NCI-H2107 treated with DMSO at 0.1 percent for 48 hours (cell line): ENCODE measurements around the gene PTPN7.
"Not testable (repeated sequence)": the region's sequence is repeated elsewhere in the genome, so short reads cannot be mapped to it uniquely, and the experiment has no call there.

Experiments used
- DNase-seq: peaks from one replicate; lab custom pipeline; 2025; ENCODE audit not compliant: unreplicated experiment; lab: John Stamatoyannopoulos, UW

The PTPN7 gene

DNA sequence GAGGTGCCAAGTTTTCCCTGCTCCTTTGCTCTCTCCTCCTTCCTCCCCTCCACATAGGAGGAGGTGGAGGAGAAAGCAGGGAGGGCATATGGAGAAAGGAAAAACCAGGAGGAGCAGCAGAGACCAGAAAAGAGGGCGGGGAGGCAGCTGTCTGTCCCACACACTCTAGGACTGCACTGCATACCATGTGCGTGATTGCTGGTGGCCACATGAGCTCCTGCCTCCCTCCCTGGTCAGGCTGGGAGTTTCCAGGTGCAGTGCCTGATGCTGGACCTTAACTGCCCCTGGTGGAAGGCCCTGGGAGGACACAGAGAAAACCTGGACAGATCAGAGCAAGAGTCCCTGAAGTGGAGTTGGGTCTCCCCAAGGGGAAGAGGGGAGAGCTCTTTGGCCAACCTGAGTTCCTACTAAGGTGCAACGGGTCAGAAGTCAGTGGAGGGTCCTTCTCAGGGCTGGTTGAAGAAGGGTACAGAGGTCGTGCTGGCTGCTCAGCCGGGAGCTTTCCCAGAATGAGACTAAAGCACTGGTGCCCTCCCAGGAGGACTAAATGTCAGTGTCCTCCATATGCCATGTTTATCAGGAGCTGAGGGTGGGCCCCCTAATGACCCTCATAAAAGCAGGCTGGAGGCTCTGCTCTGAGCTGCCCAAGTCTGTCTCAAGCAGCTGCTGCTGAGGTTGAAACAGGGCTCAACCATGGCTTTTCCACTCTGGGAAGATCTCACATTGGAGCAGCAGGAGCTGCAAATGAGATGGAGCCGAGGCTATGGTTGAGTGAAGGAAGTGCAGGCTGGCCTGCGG lies 29.7 kb upstream of the PTPN7 start:
- DNase-seq = no peak

DNA sequence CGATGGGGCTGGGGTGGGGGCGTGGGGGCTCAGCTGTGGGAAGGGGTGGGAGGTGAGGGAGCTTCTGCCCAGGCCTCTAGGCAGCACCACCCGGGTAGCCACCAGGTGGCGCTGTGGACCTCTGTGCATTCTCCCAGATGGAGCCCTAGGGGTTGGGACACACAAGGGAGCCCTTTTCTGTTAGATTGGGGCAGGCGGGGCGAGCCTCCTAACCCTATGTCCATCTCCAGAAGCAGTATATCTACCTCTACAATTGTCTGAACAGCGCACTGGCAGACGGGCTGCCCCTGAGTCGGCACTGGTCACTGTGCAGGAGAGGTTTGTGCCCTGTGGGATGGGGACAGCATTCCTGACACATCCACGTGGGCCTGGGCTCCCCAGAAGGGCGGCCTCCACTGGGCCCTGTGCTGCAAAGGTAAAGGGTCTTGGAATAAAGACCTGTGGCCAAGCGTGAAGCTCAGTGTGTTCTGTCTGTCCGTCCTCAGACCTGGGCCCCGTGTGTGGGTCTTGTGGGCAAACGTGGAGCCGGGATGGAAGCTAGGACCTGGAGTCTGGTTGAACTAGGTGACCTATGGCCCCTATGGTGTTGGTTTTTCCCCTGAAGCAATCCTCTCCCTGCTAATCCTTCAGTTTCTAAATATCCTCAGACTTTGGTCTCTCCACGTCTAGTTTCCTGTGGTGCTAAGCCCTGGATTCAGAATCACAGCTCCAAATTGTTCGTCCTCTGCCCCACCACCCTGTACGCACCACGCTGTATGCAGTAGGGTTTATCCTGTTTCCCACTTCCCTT lies 28.8 kb upstream of the PTPN7 start:
- DNase-seq = no peak

DNA sequence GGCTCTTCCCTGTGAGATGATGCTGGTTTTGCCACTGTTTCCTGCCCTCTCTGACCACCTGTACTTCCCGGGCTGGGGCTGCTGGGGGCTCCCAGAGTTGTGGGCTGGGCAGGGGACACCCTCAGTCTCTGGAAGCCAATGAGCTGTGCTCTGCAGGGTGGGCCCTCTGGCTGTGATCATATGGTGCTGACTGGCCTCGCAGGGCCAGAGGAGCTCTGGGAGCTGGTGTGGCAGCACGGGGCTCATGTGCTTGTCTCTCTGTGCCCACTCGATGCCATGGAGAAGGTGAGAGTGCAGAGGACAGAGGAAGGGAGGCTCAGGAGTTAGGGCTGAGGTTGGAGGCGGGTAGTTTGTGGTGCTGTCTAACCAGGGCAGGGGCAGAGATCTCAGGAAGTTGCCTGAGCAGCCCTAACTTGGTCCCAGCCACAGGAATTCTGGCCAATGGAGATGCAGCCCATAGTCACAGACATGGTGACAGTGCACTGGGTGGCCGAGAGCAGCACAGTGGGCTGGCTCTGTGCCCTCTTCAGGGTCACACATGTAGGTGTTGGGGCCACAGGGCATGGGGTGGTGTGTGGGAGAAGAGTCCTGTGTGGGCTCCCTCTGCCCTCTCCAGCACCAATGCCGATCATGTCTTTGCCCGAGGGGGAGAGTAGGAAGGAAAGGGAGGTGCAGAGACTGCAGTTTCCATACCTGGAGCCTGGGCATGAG lies 27.4 kb upstream of the PTPN7 start:
- DNase-seq = no peak

DNA sequence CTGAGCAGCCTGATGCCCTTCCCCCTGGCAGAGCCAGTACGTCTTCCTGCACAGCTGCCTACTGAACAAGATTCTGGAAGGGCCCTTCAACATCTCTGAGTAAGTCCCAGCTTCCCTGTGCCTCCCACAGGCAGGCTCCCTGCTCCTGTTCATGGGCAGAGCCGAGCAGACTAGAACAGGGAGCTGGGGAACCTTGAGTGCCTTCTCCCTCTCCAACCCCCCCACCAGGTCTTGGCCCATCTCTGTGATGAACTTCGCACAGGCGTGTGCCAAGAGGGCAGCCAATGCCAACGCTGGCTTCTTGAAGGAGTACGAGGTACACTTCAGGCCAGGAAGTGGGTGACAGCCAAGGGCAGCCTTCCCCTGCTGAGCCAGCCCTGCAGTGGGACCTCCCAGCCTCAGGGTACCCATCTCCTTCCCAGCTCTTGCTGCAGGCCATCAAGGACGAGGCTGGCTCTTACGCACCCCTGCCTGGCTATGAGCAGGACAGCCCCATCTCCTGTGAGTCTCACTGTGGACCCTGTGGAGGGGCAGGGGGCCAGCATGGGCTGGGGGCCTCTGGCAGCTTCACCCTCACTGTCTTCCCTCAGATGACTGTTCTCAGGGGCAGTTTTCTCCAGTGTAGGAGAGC lies 26.8 kb upstream of the PTPN7 start:
- DNase-seq = no peak

DNA sequence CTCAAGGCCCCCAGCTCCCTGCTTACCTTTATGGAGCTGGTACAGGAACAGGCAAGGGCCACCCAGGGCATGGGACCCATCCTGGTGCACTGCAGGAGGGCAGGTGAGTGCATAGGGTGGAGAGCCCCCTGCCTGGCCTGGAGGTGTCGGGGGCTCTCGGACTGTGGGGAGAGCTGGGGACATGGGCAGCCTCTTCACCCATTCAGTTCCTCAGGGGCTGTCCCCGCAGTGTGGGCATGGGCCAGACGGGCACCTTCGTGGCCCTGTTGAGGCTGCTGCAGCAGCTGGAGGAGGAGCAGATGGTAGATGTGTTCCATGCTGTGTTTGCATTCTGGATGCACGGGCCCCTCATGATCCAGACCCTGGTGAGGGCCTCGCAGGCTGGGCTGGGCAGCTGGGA lies 25.9 kb upstream of the PTPN7 start:
- DNase-seq = no peak

DNA sequence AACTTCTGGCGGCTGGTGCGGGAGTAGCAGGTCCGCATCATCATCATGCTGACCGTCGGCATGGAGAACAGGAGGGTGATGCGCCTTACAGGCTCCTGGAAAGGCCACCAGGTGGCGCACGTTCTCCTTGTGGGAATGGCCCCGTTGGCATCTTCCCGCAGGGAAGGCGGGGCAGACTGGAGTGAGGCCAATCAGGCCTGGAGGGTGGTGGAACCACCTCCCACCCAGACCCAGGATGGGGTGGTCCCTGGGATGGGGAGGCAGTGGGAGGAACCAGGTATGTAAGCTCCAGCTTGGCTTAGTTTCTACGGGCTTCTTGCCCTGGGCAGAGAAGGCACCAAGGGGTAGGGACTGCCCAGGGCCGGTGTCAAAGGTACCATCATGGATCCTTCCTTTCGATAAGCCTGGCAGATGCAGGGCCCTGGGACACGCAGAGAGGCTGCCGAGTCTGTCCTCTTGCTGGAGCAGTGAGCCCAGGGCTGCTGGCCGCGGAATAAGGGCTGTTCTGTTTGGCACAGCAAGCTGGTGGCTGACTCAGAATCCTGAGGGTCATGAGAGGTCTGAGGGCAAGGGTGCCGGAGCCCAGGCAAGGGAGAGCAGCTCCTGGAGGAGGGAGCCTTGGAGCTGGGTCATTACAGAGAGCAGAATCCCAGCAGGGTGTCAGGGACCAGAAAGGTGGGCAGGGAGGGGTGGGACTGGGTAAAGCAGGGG lies 24.5 kb upstream of the PTPN7 start:
- DNase-seq = peak; percentile 82

DNA sequence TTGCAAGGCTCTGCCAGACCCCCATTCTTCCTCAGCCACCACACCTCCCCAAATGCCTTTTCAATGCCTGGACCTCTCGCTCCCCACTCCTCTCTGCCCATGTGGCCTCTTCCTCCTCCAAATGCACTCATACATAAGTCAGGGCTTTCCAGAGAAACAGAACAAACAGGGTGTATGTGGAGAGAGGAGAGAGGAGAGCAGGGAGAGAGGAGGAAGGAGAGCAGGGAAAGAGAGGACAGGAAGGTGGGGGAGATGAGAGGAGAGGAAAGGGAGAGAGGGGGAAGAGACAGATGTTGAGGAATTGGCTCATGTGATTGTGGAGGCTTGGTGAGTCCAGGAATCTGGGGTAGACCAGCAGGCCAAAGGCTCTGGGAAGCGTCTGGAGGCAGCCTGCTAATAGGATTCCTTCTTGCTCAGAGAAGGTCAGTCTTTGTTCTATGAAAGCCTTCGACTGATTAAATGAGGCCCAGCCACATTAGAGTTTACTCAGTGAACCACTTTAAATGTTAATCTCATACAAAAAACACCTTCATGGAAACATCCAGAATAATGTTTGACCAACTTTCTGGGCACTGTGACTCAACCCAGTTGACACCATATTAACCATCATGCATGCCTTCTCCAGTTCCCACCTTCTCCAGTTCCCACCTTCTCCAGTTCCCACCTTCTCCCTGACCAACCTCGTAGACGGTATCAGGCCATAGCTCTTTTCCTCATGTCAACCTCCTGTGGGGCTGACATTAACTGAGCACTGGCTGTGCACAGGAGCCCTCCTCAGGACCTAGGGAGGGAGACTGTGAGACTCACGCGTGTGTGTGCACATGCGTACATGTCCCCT lies 21.9 kb upstream of the PTPN7 start:
- DNase-seq = no peak

DNA sequence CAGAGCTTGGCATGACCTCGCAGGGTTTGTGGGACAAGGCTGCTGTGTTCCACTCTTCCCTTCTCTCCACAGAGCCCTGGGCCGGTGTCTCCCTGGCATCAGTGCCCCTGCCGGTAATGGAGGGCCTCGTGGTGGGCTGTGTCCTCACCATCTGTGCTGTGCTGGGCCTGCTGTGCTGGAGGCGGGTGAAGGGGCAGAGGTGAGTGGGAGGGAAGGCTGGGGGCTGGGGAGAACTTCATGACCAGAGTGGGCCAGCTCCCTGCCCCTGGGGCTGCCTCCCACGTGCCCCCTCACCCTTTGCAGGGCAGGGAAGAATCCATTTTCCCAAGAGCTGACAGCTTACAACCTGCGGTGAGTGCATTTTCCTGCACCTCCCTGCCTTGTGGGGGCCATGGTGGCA lies 21.2 kb upstream of the PTPN7 start:
- no peak for DNase-seq

DNA sequence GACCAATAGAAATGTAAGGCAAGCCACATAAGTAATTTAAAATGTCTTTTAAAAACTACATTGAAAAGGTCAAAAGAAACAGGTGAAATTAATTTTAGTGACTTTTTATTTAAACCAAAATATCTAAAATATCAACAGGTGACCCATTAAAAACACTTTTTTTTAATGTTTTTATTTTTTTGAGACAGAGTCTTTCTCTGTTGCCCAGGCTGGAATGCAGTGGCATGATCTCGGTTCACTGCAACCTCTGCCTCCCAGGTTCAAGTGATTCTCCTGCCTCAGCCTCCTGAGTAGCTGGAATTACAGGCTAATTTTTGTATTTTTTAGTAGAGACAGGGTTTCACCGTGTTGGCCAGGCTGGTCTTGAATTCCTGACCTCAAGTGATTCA lies 20.3 kb upstream of the PTPN7 start:
- DNase-seq = not testable (repeated sequence)

DNA sequence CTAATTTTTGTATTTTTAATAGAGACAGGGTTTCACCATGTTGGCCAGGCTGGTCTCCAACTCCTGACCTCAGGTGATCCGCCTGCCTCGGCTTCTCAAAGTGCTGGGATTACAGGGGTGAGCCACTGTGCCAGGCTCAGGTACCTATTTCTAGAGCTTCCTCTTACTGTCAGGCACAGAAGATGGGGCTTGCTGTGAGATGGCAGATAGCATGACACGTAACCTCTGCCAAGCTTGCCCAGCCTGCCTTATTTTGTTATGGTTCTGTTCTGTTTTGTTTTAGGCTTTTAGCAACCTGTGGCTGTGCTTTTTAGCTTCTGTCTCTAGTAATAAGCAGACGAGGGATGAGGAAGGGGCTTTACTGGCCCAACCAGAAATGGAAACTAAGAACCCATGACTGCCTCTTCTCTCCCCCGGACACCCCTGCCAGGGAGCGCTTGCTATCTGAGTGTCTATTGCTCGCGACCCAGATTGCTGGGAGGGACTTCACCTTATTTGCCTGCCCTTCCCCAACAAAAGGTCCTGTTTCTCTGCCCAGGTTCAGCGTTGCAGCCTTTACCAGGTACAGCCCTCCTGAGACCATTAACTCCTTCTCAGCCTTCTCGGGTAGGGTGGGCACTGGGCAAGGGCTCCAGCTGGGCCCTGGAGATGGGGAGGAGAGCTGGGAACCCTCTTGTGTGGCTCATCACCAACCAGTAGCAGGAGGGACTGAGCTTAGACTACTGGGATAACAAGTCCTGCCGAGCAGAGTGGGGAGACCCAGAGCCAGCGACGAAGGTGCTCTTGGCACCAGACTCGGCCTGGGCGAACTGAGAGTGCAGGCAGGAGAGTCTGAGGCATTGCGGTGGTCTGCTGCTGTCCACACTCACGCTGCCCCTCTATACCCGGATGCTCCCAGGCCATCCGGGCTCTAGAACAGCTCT lies 19.7 kb upstream of the PTPN7 start:
- no peak for DNase-seq

DNA sequence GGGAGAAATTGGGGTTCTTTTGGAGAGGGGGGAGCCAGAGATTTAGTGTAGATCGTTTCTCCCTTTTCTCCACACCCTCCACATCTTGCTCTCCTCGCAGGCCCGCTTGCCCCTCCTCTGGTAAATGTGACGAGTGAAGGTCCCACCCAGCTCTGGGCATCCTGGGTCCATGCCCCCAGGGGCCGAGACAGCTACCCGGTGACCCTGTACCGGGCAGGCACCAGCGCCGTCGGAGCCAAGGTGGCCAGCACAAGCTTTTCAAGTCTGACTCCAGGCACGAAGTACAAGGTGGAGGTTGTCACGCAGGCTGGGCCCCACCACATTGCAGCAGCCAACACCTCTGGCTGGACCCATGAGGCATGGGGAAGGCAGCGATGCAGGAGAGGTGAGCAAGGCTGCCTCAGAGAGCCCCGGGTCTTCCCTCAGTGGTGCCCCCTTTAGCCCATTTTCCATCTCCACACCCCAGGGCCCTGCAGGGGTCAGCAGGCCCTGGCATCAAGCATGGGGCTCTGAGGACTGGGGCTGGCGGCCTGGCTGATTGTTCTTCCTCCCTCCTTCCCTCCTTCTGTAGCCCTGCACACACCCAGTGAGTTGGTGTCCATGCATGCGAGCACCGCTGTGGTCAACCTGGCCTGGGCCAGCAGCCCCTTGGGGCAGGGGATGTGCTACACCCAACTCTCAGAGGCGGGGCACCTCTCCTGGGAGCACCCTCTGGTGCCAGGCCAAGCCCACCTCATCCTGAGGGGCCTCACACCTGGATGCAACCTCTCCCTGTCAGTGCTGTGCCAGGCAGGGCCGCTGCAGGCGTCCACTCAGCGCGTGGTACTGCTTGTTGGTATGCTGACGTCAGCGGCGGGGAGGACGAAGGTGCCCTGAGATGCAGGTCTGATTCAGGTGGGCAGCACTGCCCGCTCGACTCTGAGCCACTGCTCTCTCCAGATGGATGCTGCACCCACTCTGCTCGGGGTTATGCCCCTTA lies 16.8 kb upstream of the PTPN7 start:
- no peak for DNase-seq

DNA sequence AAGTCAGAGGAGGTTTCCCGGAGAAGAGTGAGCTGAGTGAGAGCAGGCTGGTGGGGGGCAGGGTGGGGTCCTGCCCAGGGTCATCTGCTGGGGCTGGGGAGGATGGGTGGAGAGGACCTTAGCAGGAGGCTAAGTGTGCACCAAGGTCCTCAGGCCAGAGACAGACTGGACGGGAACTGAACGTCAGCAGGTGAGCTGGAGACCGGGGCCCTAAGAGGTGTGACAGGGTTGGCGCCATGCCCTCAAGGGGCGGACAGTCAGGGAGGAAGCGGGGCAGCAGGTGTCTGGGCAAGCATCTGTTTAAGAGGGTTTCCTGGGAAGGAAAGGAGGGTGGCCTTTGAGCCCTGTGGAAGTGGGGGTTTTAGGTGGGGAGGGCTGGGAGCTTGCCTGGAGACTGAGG lies 13.6 kb upstream of the PTPN7 start:
- no peak for DNase-seq

DNA sequence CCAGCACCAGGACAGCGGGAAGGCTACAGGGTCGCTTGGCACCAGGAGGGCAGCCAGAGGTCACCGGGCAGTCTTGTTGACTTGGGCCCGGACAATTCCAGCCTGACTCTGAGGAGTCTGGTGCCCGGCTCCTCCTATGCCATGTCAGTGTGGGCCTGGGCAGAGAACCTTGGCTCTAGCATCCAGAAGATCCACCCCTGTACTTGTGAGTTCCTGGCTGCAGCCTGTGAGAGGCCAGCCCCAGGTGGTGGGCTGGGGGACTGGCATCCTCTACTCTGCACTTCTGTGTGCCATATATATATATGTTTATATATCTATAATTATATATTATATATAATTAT lies 11.6 kb upstream of the PTPN7 start:
- no peak for DNase-seq

DNA sequence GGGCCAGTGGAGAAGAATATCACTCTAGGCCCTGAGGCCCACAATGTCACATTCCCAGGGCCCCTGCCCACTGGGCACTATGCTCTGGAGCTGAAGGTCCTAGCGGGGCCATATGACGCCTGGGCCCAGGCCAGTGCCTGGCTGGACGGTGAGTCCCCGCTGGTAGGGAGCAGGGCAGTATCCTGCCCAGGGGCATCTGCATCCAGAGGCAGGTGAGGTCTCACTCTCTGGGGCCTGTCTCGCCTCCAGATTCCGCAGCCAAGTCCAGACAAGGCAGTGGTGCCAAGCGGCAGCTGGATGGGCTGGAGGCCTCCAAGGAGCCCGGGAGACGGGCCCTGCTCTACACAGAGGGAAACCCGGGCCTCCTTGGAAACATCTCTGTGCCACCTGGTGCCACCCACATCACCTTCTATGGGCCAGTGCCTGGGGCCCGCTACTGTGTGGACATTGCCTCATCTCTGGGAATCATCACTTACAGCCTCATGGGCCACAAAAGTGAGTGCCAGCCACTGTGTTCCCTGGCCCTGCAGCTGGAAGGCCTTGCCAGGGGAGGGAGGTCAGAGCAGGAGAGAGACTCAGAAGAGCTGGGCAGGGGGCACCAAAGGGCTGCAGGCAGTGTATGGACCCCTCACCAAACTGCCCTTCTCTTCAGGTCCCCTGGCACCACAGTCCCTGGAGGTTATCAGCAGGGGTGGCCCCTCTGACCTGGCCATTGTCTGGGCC lies 11.1 kb upstream of the PTPN7 start:
- DNase-seq = no peak

DNA sequence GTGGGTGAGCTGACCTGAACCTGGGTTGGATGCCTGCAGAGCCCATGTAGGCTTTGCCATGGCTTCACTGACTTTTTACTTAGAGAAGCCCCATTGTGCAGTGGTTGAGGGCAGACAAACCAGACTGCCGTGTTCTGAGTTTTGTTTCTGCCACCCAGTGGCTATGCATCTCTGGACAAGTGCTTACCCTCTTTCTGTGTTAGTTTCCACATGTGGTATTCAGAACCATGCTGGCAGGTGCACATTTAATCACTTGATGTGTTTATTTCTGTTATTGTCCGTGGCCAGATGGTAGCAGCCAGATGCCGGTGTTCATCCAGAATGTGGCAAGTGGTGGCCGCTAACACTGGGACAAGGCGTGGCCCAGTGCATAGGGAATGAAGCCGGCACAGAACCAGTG lies 10.3 kb upstream of the PTPN7 start:
- DNase-seq = peak; percentile 90

DNA sequence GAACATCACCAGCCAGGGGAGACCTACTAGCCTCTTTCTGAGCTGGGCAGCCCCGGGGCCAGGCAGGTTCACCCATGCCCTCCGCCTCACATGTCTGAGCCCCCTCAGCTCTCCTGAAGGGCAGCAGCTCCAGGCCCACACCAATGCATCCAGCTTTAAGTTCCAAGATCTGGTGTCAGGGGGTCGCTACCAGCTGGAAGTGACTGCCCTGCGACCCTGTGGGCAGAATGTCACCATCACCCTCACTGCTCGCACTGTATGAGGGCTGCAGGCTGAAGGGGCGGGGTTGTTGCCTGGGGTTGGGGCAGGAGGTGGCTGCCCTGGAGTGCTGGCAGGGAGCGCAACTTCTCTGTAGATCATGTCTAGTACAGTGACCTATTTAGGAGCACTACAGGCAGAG lies 8.5 kb upstream of the PTPN7 start:
- no peak for DNase-seq

DNA sequence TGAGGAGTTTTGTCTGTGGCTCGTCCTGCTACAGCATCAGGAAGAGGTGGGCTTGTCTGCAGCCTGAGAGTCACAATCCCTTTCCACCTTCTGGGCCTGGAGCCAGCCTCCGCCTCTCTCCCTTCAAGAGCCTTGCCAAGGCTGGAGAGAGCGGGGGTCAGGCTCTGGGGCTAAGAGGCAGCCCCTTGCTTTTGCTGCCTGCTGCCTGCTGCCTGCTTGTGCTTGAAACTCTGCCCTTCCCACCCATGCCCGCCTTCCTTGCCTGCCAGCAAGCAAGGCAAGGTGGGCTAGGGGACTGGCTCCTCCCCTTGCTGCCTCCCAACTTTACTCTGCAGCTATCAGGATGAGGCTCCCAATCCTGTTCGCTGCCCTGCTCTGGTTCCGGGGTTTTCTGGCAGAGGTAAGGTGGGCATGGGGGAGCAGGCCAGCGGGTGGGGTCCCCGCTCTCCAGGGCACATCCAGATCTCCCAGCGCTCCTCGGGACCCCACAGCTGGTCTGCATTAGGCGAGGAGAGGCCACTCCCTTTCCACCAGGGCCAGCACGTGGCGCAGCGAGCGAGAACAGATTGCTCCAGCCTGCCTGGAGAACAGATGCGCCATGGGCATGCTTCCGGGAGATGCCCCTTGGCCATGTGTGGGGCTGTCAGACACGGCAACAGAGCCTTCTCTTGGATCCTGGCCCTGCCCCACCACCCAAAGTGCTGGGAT lies 7.5 kb upstream of the PTPN7 start:
- no peak for DNase-seq
